ENCODE results near the gene PXN.

- TF ChIP-seq, protein P1, sequence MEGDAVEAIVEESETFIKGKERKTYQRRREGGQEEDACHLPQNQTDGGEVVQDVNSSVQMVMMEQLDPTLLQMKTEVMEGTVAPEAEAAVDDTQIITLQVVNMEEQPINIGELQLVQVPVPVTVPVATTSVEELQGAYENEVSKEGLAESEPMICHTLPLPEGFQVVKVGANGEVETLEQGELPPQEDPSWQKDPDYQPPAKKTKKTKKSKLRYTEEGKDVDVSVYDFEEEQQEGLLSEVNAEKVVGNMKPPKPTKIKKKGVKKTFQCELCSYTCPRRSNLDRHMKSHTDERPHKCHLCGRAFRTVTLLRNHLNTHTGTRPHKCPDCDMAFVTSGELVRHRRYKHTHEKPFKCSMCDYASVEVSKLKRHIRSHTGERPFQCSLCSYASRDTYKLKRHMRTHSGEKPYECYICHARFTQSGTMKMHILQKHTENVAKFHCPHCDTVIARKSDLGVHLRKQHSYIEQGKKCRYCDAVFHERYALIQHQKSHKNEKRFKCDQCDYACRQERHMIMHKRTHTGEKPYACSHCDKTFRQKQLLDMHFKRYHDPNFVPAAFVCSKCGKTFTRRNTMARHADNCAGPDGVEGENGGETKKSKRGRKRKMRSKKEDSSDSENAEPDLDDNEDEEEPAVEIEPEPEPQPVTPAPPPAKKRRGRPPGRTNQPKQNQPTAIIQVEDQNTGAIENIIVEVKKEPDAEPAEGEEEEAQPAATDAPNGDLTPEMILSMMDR (IDR thresholded peaks at IDR 0.05) = no peak
- TF ChIP-seq EP300 (IDR thresholded peaks at IDR 0.05) = no peak
- TF ChIP-seq POLR2AphosphoS5 (IDR thresholded peaks at IDR 0.05) = no peak
- TF ChIP-seq POLR2A (IDR thresholded peaks at IDR 0.05) = no peak
Observed at GRCh38 chr12:120249266-120249874, 16.2 kb downstream of the PXN start.

All from suprapubic skin (tissue), 4 donors.